ENCODE results near the gene RNF144A. TPM values are rescaled to one million over a fixed set of nuclear protein-coding genes. Genes with fewer than 3 reads are reported as not detected.

Gene RNF144A
- total and polyA plus RNA-seq, 2 donors (not counting 3 experiments of a cell fraction or from before 2014, with no cell fraction given) = 9.7 to 28.8 TPM

- H3K9me1 ChIP-seq (replicated peaks; ENCODE audit: control insufficient read depth, extremely low read depth, insufficient read depth, low read length) = no peaks in the 10 kb centered on the region
- H4K20me1 ChIP-seq (replicated peaks; ENCODE audit: control insufficient read depth, extremely low read depth, insufficient read depth, low read length) = no peaks in the 10 kb centered on the region
- H3K79me2 ChIP-seq (ENCODE audit: control insufficient read depth, insufficient read depth, low read length) = no peaks in the 10 kb centered on the region
- POLR2A ChIA-PET = no interaction called here
- dilution Hi-C loops (cut with MboI; ENCODE audit: extremely low pct_ligation_motif_present, low sequenced_read_pairs) (no loop called here), intact Hi-C loops (cut with micrococcal nuclease) (no loop called here)
- CTCF ChIA-PET = no interaction called here
- no peaks in the 10 kb centered on the region for H3K27me3 ChIP-seq (ENCODE audit: control insufficient read depth in 2 of 2, insufficient read depth in 2 of 2, low read length in 2 of 2)
- no peaks in the 10 kb centered on the region for H3K36me3 ChIP-seq (ENCODE audit: control insufficient read depth in 2 of 2, extremely low read depth in 1 of 2, insufficient read depth in 2 of 2, low read length in 2 of 2)
- FAIRE-seq (no peak), DNase-seq (ENCODE audit: low read depth, low spot score) (no peak)
- H3K9me3 ChIP-seq (replicated peaks; ENCODE audit: control insufficient read depth, insufficient read depth, low read length) = no peaks in the 10 kb centered on the region
- H3K4me1 ChIP-seq (ENCODE audit: control insufficient read depth, extremely low read depth, insufficient read depth, low read length) = no peaks in the 10 kb centered on the region
- no peak overlapping the region for H2AFZ ChIP-seq (ENCODE audit: low read depth, low read length)
- TF ChIP-seq POLR2A (IDR thresholded peaks at IDR 0.05; ENCODE audit: low read depth, low read length) (no peak), CTCF (IDR thresholded peaks at IDR 0.05; ENCODE audit: extremely low read depth in 1 of 2, insufficient read depth in 1 of 2, low read depth in 1 of 2, low read length in 2 of 2) (no peak), GATA2 (IDR thresholded peaks at IDR 0.05; ENCODE audit: insufficient read depth, insufficient read length, low read depth, low read length) (no peak), FOS (IDR thresholded peaks at IDR 0.05; ENCODE audit: borderline replicate concordance, insufficient read depth, low read length) (no peak), JUN (IDR thresholded peaks at IDR 0.05; ENCODE audit: borderline replicate concordance, insufficient read depth, insufficient read length, low read depth) (no peak), MYC (IDR thresholded peaks at IDR 0.05; ENCODE audit: low read depth, low read length) (no peak), POLR2AphosphoS5 (IDR thresholded peaks at IDR 0.05; ENCODE audit: insufficient read depth, low read depth, low read length) (no peak), EZH2 (IDR thresholded peaks at IDR 0.05; ENCODE audit: borderline replicate concordance, low read depth, low read length, severe bottlenecking) (no peak)
- TF ChIP-seq, protein P1, sequence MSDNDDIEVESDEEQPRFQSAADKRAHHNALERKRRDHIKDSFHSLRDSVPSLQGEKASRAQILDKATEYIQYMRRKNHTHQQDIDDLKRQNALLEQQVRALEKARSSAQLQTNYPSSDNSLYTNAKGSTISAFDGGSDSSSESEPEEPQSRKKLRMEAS (IDR thresholded peaks at IDR 0.05; ENCODE audit: insufficient read depth, insufficient read length) = no peak
- H3K4me3 ChIP-seq (replicated peaks in 1 of 3; ENCODE audit: insufficient read depth in 1 of 3, low read depth in 1 of 3, low read length in 3 of 3) = no peak overlapping the region
- no peak overlapping the region for H3K4me2 ChIP-seq (ENCODE audit: insufficient read depth, low read length)
- H3K9ac ChIP-seq (replicated peaks; ENCODE audit: extremely low read depth, insufficient read depth, low read length) = no peak overlapping the region
- no TSS peak for BruUV-seq (replicated peaks)
- no peak overlapping the region for H3K27ac ChIP-seq (ENCODE audit: insufficient read depth, low read depth, low read length)
Observed at GRCh38 chr2:7068457-7068856, 151.2 kb downstream of the RNF144A start.

Measured in endothelial cell of umbilical vein (primary cell).